Suppressor macrophage treated with lipopolysaccharide for 4 hours (primary cell): ENCODE data around the gene ACBD6.
"Not testable (repeated sequence)": the region's sequence is repeated elsewhere in the genome, so short reads cannot be mapped to it uniquely, and the experiment has no call there.

Experiments used
- DNase-seq: peaks from one replicate; pipeline ENCODE4 v3.0.0-alpha.2; 2020

Gene ACBD6

GRCh38 chr1:180412583-180412982 lies 89.8 kb downstream of the ACBD6 start:
- DNase-seq, result no peak

- not testable (repeated sequence) for DNase-seq
Measured at GRCh38 chr1:180408128-180408527, 94.2 kb downstream of the ACBD6 start.

- DNase-seq, result no peak
Measured at GRCh38 chr1:180407051-180407450, 95.3 kb downstream of the ACBD6 start.

- peak; percentile 32 for DNase-seq
Measured at GRCh38 chr1:180402551-180402950, 99.8 kb downstream of the ACBD6 start.

GRCh38 chr1:180402001-180402400 lies 100.4 kb downstream of the ACBD6 start:
- peak; percentile 22 for DNase-seq

- peak; percentile 85 for DNase-seq
Measured at GRCh38 chr1:180397175-180397574, 105.2 kb downstream of the ACBD6 start.

- DNase-seq, result no peak
Measured at GRCh38 chr1:180392427-180393145, 109.8 kb downstream of the ACBD6 start.

GRCh38 chr1:180392020-180392419 lies 110.4 kb downstream of the ACBD6 start:
- DNase-seq, result no peak

GRCh38 chr1:180387413-180387812 lies 115.0 kb downstream of the ACBD6 start:
- DNase-seq, result no peak

- DNase-seq, result no peak
Measured at GRCh38 chr1:180386745-180387367, 115.5 kb downstream of the ACBD6 start.

GRCh38 chr1:180385144-180385543 lies 117.2 kb downstream of the ACBD6 start:
- no peak for DNase-seq

GRCh38 chr1:180384286-180385005 lies 117.9 kb downstream of the ACBD6 start:
- no peak for DNase-seq

GRCh38 chr1:180382326-180383115 lies 119.9 kb downstream of the ACBD6 start:
- no peak for DNase-seq

GRCh38 chr1:180381184-180381580 lies 121.2 kb downstream of the ACBD6 start:
- no peak for DNase-seq

GRCh38 chr1:180380259-180381183 lies 121.9 kb downstream of the ACBD6 start:
- DNase-seq, result no peak

- no peak for DNase-seq
Measured at GRCh38 chr1:180376800-180377199, 125.6 kb downstream of the ACBD6 start.

GRCh38 chr1:180376253-180376652 lies 126.1 kb downstream of the ACBD6 start:
- no peak for DNase-seq

GRCh38 chr1:180372728-180373127 lies 129.6 kb downstream of the ACBD6 start:
- DNase-seq, result no peak

GRCh38 chr1:180370597-180370996 lies 131.8 kb downstream of the ACBD6 start:
- no peak for DNase-seq

GRCh38 chr1:180370188-180370587 lies 132.2 kb downstream of the ACBD6 start:
- no peak for DNase-seq

- no peak for DNase-seq
Measured at GRCh38 chr1:180369061-180369460, 133.3 kb downstream of the ACBD6 start.
